B cell (primary cell): Measurements from ENCODE around the gene RRAD.

Experiments
- CTCF ChIP-seq: fragments of 200-600 bp; IDR thresholded peaks from one replicate; pipeline ENCODE4 v1.8.0; 2022; ENCODE audit warnings: antibody characterized with exemption, mild to moderate bottlenecking
- EZH2 ChIP-seq: IDR thresholded peaks from 2 replicates; pipeline ENCODE4 v1.6.1; 2012; ENCODE audit warnings: borderline replicate concordance, low read depth, mild to moderate bottlenecking, moderate library complexity, low read length; ENCODE audit not compliant: insufficient read depth, poor library complexity, severe bottlenecking

- TF ChIP-seq CTCF, result no peak
- TF ChIP-seq EZH2, result no peak
Measured at GRCh38 chr16:66934138-66934838, 9.0 kb upstream of the RRAD start, which contains the start of gene CIAO2B.
